HUES64 (cell line): Measurements from ENCODE around the gene C16orf89.

Experiments used
- H3K27ac ChIP-seq: 2 replicates; pipeline ENCODE4 v1.7.0; 2013; ENCODE audit warnings: low read depth, low read length, inconsistent platforms
- H3K27me3 ChIP-seq: 2 replicates; pipeline ENCODE4 v1.6.1; 2013; ENCODE audit warnings: mild to moderate bottlenecking, low read length; ENCODE audit not compliant: insufficient read depth
- H3K36me3 ChIP-seq: 2 replicates; pipeline ENCODE4 v1.6.1; 2013; ENCODE audit warnings: mild to moderate bottlenecking, low read length; ENCODE audit not compliant: insufficient read depth
- H3K4me1 ChIP-seq: 2 replicates; pipeline ENCODE4 v1.6.1; 2013; ENCODE audit warnings: mild to moderate bottlenecking, low read length, moderate library complexity; ENCODE audit not compliant: insufficient read depth
- H3K4me3 ChIP-seq: 2 replicates; pipeline ENCODE4 v1.5.1; 2013; ENCODE audit warnings: mild to moderate bottlenecking, low read length, moderate library complexity
- H3K9ac ChIP-seq: 2 replicates; pipeline ENCODE4 v1.6.1; 2013; ENCODE audit warnings: mild to moderate bottlenecking, low read depth, low read length
- H3K9me3 ChIP-seq: 2 replicates; pipeline ENCODE4 v1.6.1; 2013; ENCODE audit warnings: low read depth, low read length; ENCODE audit not compliant: insufficient read depth
- WGBS: fragments of 150-250, 120-280 bp; methylation state at CpG from one replicate; pipeline ENCODE4 v1.1.7; 2013; ENCODE audit warnings: missing lambda C conversion rate; 5-methylcytosine and 5-hydroxymethylcytosine counted together

C16orf89 gene

DNA sequence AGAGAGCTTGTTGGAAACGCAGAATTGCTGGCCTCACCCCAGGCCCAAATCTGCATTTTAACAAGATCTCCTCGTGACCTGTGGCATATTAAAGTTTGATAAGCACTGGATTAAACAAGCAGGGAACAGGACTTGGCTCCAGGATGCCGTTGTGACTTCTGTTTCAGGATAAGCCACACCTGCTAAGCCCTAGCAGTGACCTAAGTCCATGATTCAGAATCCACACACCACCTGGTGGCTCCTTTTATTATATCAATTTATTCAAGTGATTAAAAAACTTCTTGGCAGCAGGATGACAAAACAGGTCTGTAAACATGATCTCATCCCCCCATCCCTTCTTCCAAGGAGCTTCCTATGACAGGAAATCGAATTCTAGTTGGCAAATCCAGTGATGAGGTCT, 41.1 kb downstream of the C16orf89 start:
- H3K9me3 ChIP-seq, result no peaks in the 10 kb centered on the region
- WGBS, result 90% methylated on average over 4 of the region's 4 CpGs
- no peaks in the 10 kb centered on the region for H3K4me1 ChIP-seq
- H3K27me3 ChIP-seq, result no peaks in the 10 kb centered on the region
- H3K9ac ChIP-seq, result no peak overlapping the region
- H3K4me3 ChIP-seq, result no peak overlapping the region
- H3K27ac ChIP-seq, result no peak overlapping the region
- no peaks in the 10 kb centered on the region for H3K36me3 ChIP-seq

DNA sequence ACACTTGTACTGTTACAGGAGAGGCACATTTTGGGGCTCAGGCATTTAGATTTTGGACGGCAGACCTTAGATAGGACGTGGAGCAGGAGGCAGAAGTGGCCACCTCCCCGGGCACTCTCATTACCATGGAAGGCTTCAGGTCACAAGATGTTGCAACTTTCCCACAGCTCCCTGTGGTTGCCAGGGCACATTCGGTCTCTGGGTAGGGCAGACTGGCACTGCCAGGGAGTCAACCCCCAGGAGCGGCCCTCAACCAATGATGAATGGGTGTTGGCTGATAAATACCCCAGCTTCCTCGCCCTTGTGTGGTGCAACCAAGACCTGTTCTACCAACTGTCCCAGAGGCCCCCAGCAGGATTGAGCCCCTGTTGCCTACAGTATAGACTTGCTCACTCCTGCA, 43.2 kb downstream of the C16orf89 start:
- Histone ChIP-seq H3K4me1 (no peaks in the 10 kb centered on the region), H3K9ac (no peak overlapping the region), H3K27me3 (no peaks in the 10 kb centered on the region), H3K27ac (no peak overlapping the region), H3K9me3 (no peaks in the 10 kb centered on the region), H3K36me3 (no peaks in the 10 kb centered on the region), H3K4me3 (no peak overlapping the region)
- WGBS, result 89% methylated on average over 6 of the region's 6 CpGs

DNA sequence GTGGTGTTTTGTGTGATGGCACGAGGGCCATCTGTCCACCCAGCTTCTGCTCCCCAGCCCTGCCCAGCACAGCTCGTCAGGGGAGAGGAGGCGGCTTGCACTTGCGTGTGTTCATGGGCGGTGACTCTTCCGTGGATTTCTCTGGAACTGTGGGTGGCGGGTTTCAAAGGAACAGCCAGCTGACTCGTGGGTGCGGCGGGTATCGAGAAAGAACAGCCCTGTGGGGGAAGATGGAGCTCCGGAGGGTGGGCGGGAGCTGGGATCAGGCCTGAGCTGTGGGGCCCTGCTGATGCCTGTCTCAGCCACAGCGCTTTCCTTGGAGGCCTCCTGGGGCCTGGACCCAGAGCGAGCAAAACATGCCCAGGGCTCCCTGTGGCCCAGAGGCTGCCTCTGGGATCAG, 45.2 kb downstream of the C16orf89 start:
- Histone ChIP-seq H3K9me3 (no peaks in the 10 kb centered on the region), H3K9ac (no peak overlapping the region), H3K4me1 (no peaks in the 10 kb centered on the region), H3K27me3 (no peaks in the 10 kb centered on the region), H3K27ac (no peak overlapping the region), H3K36me3 (no peaks in the 10 kb centered on the region), H3K4me3 (no peak overlapping the region)
- 82% methylated on average over 15 of the region's 15 CpGs for WGBS

DNA sequence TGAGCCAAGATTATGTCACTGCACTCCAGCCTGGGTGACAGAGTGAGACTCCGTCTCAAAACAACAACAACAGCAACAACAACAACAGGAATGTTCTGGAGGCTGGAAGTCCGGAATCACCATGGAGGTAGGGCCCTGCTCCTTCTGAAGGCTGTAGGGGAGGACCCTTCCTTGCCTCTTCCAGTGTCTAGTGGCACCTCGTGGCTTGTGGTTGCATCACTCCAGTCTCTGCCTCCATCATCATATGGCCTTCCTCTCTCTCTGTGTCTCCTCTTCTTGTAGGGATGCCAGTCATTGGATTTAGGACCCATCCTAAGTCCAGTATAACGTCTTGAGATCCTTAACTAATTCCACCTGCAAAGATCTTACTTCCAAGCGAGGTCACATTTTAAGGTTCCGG, 46.0 kb downstream of the C16orf89 start:
- Histone ChIP-seq H3K9me3 (no peaks in the 10 kb centered on the region), H3K4me3 (no peak overlapping the region), H3K36me3 (no peaks in the 10 kb centered on the region), H3K9ac (no peak overlapping the region), H3K27ac (no peak overlapping the region), H3K4me1 (no peaks in the 10 kb centered on the region), H3K27me3 (no peaks in the 10 kb centered on the region)
- 90% methylated on average over 6 of the region's 6 CpGs for WGBS

DNA sequence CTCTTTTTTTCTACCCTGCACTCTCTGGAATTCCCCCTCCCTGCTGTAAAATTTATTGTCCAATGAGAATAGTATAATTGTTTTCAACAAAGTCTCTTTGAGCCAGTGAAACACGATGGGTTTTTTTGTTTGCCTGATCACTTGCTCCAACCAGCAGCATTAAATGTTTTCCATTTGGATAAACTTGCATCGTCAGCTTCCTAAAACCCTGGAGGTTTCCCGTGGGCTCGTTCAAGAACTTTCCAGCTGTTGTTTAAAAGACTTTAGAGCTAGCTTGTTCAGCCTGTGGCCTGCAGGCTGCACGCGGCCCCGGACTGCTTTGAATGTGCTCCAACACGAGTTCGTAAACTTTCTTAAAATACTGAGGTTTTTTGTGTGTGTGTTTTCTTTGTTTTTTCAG, 47.0 kb downstream of the C16orf89 start:
- Histone ChIP-seq H3K27ac (no peak overlapping the region), H3K9me3 (no peaks in the 10 kb centered on the region), H3K36me3 (no peaks in the 10 kb centered on the region), H3K27me3 (no peaks in the 10 kb centered on the region), H3K4me1 (no peaks in the 10 kb centered on the region), H3K9ac (no peak overlapping the region), H3K4me3 (no peak overlapping the region)
- 87% methylated on average over 9 of the region's 9 CpGs for WGBS

DNA sequence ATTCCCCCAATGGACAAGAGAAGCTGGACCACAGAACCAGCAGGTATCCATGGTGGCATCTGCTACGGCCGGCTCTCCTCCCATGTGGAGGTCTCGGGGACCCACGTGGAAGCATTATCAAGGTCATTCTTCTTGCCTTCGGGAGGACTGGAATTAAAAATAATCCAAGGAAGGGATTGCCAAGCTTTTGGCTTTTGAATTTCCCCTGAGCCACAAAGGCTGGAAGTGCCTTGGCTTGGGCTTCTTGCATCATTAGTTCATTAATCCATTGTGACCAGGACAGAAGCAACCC, 48.1 kb downstream of the C16orf89 start:
- no peaks in the 10 kb centered on the region for H3K27me3 ChIP-seq

DNA sequence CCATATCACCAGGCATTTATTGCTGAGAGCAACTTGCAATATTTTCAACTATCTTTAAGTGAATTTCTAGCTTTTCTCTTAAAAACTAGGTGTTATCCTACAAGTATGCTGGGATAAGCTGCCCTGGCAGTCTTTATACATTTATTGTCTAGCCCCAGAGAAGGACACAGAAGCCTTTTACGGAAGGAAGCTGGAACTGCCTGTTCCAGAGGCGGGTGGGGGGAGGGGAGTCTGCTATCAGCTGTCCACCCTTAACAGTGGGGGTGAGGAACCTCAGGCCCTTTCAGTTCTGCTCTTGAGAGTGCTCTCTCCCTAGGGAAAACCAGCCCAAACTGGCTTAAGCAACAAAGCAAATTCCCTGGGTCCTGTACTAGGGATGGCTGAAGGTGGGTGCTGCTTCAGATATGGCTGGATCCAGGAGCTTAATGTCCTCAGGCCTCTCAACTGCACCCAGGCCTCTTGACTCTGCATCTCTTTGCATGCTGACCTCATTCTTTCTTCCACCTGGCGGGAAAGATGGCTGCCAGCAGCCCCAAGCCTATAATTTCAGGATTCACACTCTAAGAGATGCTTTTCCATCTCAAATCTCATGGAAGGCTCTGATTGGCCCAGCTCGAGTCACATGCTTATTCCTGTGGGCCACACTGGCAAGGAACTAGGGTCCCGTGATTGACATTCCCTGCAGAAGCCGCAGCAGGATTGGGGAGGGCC, 48.6 kb downstream of the C16orf89 start:
- no peaks in the 10 kb centered on the region for H3K4me1 ChIP-seq
- no peaks in the 10 kb centered on the region for H3K36me3 ChIP-seq
- no peaks in the 10 kb centered on the region for H3K27me3 ChIP-seq
- H3K9me3 ChIP-seq, result no peaks in the 10 kb centered on the region
- WGBS, result 83% methylated on average over 5 of the region's 6 CpGs
- H3K4me3 ChIP-seq, result no peak overlapping the region
- H3K27ac ChIP-seq, result no peak overlapping the region
- H3K9ac ChIP-seq, result no peak overlapping the region

More for the DNA sequence above, 48.1 kb downstream of the C16orf89 start:
- no peak overlapping the region for H3K9ac ChIP-seq
- 90% methylated on average over 5 of the region's 5 CpGs for WGBS
- H3K4me3 ChIP-seq, result no peak overlapping the region
- no peak overlapping the region for H3K27ac ChIP-seq
- H3K9me3 ChIP-seq, result no peaks in the 10 kb centered on the region
- H3K4me1 ChIP-seq, result no peaks in the 10 kb centered on the region
- H3K36me3 ChIP-seq, result no peaks in the 10 kb centered on the region

DNA sequence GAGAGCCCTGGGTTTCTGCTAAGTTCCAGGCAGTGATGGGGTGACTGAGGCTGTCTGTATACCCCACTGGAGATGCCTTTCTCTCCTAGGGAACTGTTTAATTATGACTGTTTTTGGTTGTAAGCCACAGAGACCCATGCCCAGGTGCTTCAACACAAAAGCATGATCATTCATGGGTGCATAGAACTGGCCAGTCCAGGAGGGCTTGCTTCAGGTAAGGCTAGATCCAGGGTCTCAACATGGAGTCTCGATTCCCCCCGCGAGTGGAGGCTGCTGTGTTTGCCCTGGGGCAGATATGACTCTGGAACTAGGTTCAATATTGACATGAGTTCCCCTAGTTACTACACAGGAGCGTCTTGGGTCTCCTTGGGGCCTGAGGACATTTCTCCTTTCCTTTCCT, 49.9 kb downstream of the C16orf89 start:
- 83% methylated on average over 4 of the region's 4 CpGs for WGBS
- H3K9ac ChIP-seq, result no peak overlapping the region

DNA sequence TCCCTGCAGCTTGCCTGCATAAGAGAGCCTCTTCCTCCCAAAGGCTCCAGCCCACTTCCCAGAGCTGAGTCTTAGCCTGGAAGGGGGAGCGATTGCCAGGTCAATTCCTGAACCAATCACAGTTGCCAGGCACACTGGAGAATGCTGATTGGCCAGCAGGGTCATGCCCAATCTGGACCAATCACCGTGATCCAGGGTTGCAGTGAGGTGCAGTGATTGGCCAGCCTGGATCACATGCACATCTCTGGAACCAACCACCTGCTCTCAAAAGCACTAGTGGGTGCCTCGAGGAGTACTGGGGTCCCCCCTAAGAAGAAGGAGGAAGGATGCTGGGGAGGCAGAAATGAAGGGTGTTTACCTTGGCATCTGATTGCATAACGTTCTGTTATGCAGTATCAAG, 50.4 kb downstream of the C16orf89 start:
- Histone ChIP-seq H3K4me1 (no peaks in the 10 kb centered on the region), H3K9ac (no peak overlapping the region), H3K4me3 (no peak overlapping the region), H3K27me3 (no peaks in the 10 kb centered on the region), H3K36me3 (no peaks in the 10 kb centered on the region), H3K27ac (no peak overlapping the region), H3K9me3 (no peaks in the 10 kb centered on the region)
- WGBS, result 83% methylated on average over 4 of the region's 4 CpGs

More for the DNA sequence above, 49.9 kb downstream of the C16orf89 start:
- Histone ChIP-seq H3K36me3 (no peaks in the 10 kb centered on the region), H3K27ac (no peak overlapping the region), H3K27me3 (no peaks in the 10 kb centered on the region), H3K4me1 (no peaks in the 10 kb centered on the region), H3K9me3 (no peaks in the 10 kb centered on the region), H3K4me3 (no peak overlapping the region)

DNA sequence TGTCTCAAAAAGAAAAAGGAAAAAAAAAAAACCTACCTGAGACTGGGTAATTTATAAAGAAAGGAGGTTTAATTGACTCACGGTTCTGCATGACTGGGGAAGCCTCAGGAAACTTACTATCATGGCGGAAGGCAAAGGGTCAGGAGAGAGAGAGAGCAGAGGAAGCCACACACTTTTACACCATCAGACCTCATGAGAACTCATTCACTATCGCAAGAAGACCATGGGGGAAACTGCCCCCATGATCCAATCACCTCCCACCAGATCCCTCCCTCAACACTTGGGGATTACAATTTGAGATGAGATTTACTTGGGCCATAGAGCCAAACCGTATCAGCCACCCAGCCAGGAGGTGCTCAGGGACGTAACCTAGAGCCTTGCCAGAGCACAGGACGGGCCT, 52.9 kb downstream of the C16orf89 start:
- H3K9ac ChIP-seq, result no peak overlapping the region
- H3K9me3 ChIP-seq, result no peaks in the 10 kb centered on the region
- no peaks in the 10 kb centered on the region for H3K27me3 ChIP-seq
- no peaks in the 10 kb centered on the region for H3K36me3 ChIP-seq
- H3K27ac ChIP-seq, result no peak overlapping the region
- 81% methylated on average over 6 of the region's 6 CpGs for WGBS
- H3K4me1 ChIP-seq, result no peaks in the 10 kb centered on the region
- H3K4me3 ChIP-seq, result no peak overlapping the region

DNA sequence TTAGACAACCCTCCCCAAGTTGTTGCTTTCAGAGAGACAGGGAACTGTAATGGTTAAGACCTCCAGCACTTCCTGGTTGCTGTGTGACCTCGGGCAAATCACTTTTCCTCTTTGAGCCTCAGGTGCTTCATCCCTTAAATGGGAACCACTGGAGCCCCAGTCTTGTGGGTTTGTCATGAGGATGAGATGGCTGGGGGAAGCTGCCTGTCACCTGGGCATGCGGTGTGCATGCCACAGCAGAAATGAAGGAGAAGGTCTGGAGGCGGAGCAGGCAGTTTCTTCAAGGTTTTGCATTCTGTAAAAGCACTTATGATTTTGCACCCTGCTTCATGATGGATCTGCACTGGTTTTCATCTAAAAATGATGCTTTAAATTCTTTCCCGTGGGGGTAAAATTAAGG, 54.1 kb downstream of the C16orf89 start:
- H3K4me3 ChIP-seq, result no peak overlapping the region
- H3K9ac ChIP-seq, result no peak overlapping the region
- H3K27me3 ChIP-seq, result no peaks in the 10 kb centered on the region
- H3K36me3 ChIP-seq, result no peaks in the 10 kb centered on the region
- 83% methylated on average over 4 of the region's 4 CpGs for whole genome bisulfite sequencing
- no peaks in the 10 kb centered on the region for H3K4me1 ChIP-seq
- no peaks in the 10 kb centered on the region for H3K9me3 ChIP-seq
- no peak overlapping the region for H3K27ac ChIP-seq
